PC-3 (cell line): ENCODE data around the gene TTC21B.

Experiments used
- EZH2 ChIP-seq: fragments of 300-600 bp; sonication (generic); IDR thresholded peaks from one replicate; pipeline ENCODE4 v1.6.1; 2017; ENCODE audit warnings: antibody characterized with exemption, mild to moderate bottlenecking, low read length; ENCODE audit not compliant: unreplicated experiment
- EZH2phosphoT487 ChIP-seq: fragments of 300-600 bp; sonication (generic); IDR thresholded peaks from 2 replicates; pipeline ENCODE4 v1.6.1; 2018; ENCODE audit warnings: mild to moderate bottlenecking, antibody characterized with exemption, low read length, borderline replicate concordance
- TF ChIP-seq, protein P1 (sequence below): fragments of 300-600 bp; sonication (generic); conservative IDR thresholded peaks from 2 replicates; pipeline ENCODE4 v1.5.1; 2017; ENCODE audit warnings: antibody characterized with exemption, low read depth, mild to moderate bottlenecking, low read length

DNA sequence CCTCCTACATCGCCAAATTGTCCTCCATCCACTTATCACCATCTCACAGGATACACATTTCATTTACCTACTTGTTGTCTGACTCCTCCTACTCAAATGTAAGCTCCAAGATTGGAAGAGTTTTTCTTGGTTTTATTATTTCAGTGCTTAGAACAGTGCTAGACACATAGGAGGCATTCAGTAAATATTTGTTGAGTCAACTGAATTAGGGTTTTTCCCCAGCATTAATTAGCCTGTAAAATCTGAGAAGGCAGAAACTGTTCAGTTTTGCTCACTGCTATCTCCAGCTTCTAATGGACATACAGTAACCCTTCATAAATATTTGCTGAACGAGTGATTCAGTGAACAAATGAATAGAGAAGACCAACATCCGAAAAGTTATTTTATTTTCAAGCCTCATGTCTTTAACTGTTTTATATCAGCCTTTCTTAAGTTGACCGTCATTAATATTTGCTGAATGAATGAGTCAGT lies 800 bp downstream of the TTC21B start:
- TF ChIP-seq, protein P1, sequence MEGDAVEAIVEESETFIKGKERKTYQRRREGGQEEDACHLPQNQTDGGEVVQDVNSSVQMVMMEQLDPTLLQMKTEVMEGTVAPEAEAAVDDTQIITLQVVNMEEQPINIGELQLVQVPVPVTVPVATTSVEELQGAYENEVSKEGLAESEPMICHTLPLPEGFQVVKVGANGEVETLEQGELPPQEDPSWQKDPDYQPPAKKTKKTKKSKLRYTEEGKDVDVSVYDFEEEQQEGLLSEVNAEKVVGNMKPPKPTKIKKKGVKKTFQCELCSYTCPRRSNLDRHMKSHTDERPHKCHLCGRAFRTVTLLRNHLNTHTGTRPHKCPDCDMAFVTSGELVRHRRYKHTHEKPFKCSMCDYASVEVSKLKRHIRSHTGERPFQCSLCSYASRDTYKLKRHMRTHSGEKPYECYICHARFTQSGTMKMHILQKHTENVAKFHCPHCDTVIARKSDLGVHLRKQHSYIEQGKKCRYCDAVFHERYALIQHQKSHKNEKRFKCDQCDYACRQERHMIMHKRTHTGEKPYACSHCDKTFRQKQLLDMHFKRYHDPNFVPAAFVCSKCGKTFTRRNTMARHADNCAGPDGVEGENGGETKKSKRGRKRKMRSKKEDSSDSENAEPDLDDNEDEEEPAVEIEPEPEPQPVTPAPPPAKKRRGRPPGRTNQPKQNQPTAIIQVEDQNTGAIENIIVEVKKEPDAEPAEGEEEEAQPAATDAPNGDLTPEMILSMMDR: no peak
- TF ChIP-seq EZH2: no peak
- TF ChIP-seq EZH2phosphoT487: no peak
